ENCODE data around the gene SEMA5B. TPM values are rescaled to one million over a fixed set of nuclear protein-coding genes. Genes with fewer than 3 reads are reported as not detected.

The SEMA5B gene
- total and polyA plus RNA-seq, 2 of the 4 experiments (the other 2 are of a cell fraction) = not detected

- H4K5ac ChIP-seq (ENCODE audit: low read depth, low read length) = no peak overlapping the region
- in situ Hi-C loops (cut with MboI; ENCODE audit: low sequenced_read_pairs) (no loop called here), intact Hi-C loops (cut with micrococcal nuclease) (no loop called here), dilution Hi-C loops (cut with HindIII; ENCODE audit: low sequenced_read_pairs, unreplicated experiment) (no loop called here)
- no peak for DNase-seq
- no peak overlapping the region for H3K14ac ChIP-seq (replicated peaks; ENCODE audit: low read depth, low read length)
- H3K18ac ChIP-seq (ENCODE audit: low read depth, low read length) = no peak overlapping the region
- no peak overlapping the region for H2BK5ac ChIP-seq (ENCODE audit: low read depth, low read length, poor library complexity, severe bottlenecking)
- H3K9me3 ChIP-seq (ENCODE audit: control insufficient read depth, insufficient read depth, low read length) = no peaks in the 10 kb centered on the region
- no peak overlapping the region for H2AFZ ChIP-seq (replicated peaks; ENCODE audit: low read length, poor library complexity)
- no peak for TF ChIP-seq BHLHE40 (IDR thresholded peaks at IDR 0.05; ENCODE audit: low read depth, low read length)
- TF ChIP-seq, protein P1, sequence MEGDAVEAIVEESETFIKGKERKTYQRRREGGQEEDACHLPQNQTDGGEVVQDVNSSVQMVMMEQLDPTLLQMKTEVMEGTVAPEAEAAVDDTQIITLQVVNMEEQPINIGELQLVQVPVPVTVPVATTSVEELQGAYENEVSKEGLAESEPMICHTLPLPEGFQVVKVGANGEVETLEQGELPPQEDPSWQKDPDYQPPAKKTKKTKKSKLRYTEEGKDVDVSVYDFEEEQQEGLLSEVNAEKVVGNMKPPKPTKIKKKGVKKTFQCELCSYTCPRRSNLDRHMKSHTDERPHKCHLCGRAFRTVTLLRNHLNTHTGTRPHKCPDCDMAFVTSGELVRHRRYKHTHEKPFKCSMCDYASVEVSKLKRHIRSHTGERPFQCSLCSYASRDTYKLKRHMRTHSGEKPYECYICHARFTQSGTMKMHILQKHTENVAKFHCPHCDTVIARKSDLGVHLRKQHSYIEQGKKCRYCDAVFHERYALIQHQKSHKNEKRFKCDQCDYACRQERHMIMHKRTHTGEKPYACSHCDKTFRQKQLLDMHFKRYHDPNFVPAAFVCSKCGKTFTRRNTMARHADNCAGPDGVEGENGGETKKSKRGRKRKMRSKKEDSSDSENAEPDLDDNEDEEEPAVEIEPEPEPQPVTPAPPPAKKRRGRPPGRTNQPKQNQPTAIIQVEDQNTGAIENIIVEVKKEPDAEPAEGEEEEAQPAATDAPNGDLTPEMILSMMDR (conservative IDR thresholded peaks at IDR 0.05; ENCODE audit: low read depth, low read length) = no peak
- TF ChIP-seq, protein P2, sequence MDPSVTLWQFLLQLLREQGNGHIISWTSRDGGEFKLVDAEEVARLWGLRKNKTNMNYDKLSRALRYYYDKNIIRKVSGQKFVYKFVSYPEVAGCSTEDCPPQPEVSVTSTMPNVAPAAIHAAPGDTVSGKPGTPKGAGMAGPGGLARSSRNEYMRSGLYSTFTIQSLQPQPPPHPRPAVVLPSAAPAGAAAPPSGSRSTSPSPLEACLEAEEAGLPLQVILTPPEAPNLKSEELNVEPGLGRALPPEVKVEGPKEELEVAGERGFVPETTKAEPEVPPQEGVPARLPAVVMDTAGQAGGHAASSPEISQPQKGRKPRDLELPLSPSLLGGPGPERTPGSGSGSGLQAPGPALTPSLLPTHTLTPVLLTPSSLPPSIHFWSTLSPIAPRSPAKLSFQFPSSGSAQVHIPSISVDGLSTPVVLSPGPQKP (IDR thresholded peaks at IDR 0.05; ENCODE audit: borderline replicate concordance, low read depth, low read length) = no peak
- TF ChIP-seq FOS (IDR thresholded peaks at IDR 0.05; ENCODE audit: low read depth, low read length) = no peak
- no peak for TF ChIP-seq RCOR1 (IDR thresholded peaks at IDR 0.05; ENCODE audit: insufficient replicate concordance, low read length)
- no peak for TF ChIP-seq CHD1 (IDR thresholded peaks at IDR 0.05; ENCODE audit: low read depth, low read length)
- TF ChIP-seq CEBPB (IDR thresholded peaks at IDR 0.05; ENCODE audit: low read depth, low read length) = no peak
- TF ChIP-seq, protein P3, sequence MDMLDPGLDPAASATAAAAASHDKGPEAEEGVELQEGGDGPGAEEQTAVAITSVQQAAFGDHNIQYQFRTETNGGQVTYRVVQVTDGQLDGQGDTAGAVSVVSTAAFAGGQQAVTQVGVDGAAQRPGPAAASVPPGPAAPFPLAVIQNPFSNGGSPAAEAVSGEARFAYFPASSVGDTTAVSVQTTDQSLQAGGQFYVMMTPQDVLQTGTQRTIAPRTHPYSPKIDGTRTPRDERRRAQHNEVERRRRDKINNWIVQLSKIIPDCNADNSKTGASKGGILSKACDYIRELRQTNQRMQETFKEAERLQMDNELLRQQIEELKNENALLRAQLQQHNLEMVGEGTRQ (IDR thresholded peaks at IDR 0.05; ENCODE audit: low read depth, low read length) = no peak
- TF ChIP-seq RAD21 (IDR thresholded peaks at IDR 0.05; ENCODE audit: low read length) = no peak
- no peak for TF ChIP-seq RFX5 (IDR thresholded peaks at IDR 0.05; ENCODE audit: low read depth, low read length)
- TF ChIP-seq MAZ (IDR thresholded peaks at IDR 0.05; ENCODE audit: borderline replicate concordance, low read depth, low read length) = no peak
- no peak for TF ChIP-seq SMC3 (IDR thresholded peaks at IDR 0.05; ENCODE audit: low read depth, low read length)
- TF ChIP-seq MAFK (IDR thresholded peaks at IDR 0.05; ENCODE audit: low read depth, low read length) = no peak
- no peak for TF ChIP-seq POLR2A (IDR thresholded peaks at IDR 0.05; ENCODE audit: low read depth, low read length)
- TF ChIP-seq NFE2L2 (IDR thresholded peaks at IDR 0.05; ENCODE audit: low read depth, low read length) = no peak
- no peak for TF ChIP-seq MXI1 (IDR thresholded peaks at IDR 0.05; ENCODE audit: borderline replicate concordance, low read depth, low read length)
- ChIA-PET CTCF (no interaction called here), POLR2A (ENCODE audit: unreplicated experiment) (no interaction called here)
- no peaks in the 10 kb centered on the region for H3K9me1 ChIP-seq (ENCODE audit: insufficient read depth, low read length)
- no peaks in the 10 kb centered on the region for H3K79me1 ChIP-seq (ENCODE audit: low read depth in 1 of 2, low read length in 2 of 2)
- H3K27ac ChIP-seq (ENCODE audit: insufficient read depth, low read length) = no peak overlapping the region
- no peak overlapping the region for H3K4me3 ChIP-seq (ENCODE audit: insufficient read depth, low read depth, low read length)
- ATAC-seq (ENCODE audit: low read depth) = no peak
- no TSS peak for BruUV-seq (replicated peaks)
- no peak overlapping the region for H2AK5ac ChIP-seq (ENCODE audit: low read depth, low read length)
- no peak overlapping the region for H4K8ac ChIP-seq (ENCODE audit: low read depth in 2 of 2, low read length in 2 of 2)
- H4K20me1 ChIP-seq (ENCODE audit: insufficient read depth, low read length) = no peaks in the 10 kb centered on the region
- H3K56ac ChIP-seq (ENCODE audit: extremely low read depth, insufficient read depth, low read length) = no peak overlapping the region
- no peak overlapping the region for H2BK120ac ChIP-seq (ENCODE audit: low read depth, low read length)
- H3K4ac ChIP-seq (ENCODE audit: low read depth, low read length) = no peak overlapping the region
- no peak overlapping the region for H2BK15ac ChIP-seq (ENCODE audit: low read depth, low read length)
- H4K91ac ChIP-seq (ENCODE audit: insufficient read depth, low read depth, low read length) = no peak overlapping the region
- no peaks in the 10 kb centered on the region for H3K36me3 ChIP-seq (ENCODE audit: control insufficient read depth, insufficient read depth, low read length)
- H2AK9ac ChIP-seq (replicated peaks; ENCODE audit: low read depth, low read length, poor library complexity) = no peak overlapping the region
- no peak overlapping the region for H3K9ac ChIP-seq (ENCODE audit: low read depth, low read length)
- H3K23ac ChIP-seq (ENCODE audit: low read depth, low read length) = no peak overlapping the region
- H2BK20ac ChIP-seq (ENCODE audit: low read depth, low read length) = no peak overlapping the region
- peaks cover 42% of the 10 kb centered on the region for H3K27me3 ChIP-seq (ENCODE audit: control insufficient read depth, insufficient read depth, low read length)
- no peak overlapping the region for H3K4me2 ChIP-seq (ENCODE audit: low read depth, low read length)
- no peaks in the 10 kb centered on the region for H3K4me1 ChIP-seq (ENCODE audit: control insufficient read depth, insufficient read depth, low read length)
- WGBS, 2 experiments (ENCODE audit: extremely low coverage in 2 of 2, insufficient read length in 1 of 2) = no CpG with 5 or more reads among the region's 4 CpGs
Observed at GRCh38 chr3:122931636-122932035, 95.9 kb downstream of the SEMA5B start.

Data from IMR-90 (cell line).